ENCODE data around the gene SGCA. TPM values are rescaled to one million over a fixed set of nuclear protein-coding genes. Genes with fewer than 3 reads are reported as not detected.

The SGCA gene
- total and polyA plus RNA-seq, 2 of the 13 experiments (the other 11 are each of a cell fraction or from before 2014, with no cell fraction given) = not detected

DNA sequence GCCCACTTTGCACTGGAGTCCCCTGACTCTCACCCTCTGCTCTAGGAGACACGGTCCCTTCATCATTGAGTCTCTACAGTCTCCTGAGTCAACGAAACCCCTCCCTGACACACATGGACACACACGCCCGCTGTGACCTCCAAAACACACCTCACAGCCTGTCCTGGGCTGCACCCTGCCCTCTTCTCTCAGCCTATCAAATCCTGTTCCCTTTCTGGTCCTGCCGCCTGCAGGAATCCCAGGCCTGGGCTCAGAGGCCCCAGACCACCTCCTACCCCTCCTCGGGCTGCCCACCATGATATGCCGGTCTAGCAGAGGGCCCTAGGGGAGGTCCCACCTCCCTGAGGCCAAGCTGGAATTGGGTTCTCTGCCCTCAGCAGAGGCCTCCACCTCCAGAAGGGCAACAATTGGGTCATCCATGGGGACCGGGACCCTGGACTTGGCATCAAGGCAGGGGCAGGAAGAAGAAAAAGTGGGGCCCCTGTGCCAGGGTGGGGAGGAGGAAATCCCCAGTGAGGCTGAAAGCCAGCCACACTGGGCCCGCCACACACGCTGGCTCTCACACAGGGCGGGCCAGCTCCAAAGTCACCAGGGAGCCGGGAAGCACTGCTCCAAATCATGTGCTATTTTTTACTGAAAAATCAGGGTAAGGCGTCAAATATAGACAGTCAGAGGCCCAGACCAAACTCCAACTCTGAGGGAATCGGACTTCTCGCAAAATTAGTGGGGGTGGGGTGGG lies 18.7 kb upstream of the SGCA start (continued):
- TF ChIP-seq, protein P1, sequence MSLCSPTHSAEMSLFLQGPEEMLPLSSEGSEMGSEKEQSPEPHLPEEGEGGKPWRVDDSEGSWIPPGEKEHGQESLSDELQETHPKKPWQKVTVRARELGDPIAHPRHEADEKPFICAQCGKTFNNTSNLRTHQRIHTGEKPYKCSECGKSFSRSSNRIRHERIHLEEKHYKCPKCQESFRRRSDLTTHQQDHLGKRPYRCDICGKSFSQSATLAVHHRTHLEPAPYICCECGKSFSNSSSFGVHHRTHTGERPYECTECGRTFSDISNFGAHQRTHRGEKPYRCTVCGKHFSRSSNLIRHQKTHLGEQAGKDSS (CRISPR knock-in tag; IDR thresholded peaks at IDR 0.05; ENCODE audit: borderline replicate concordance, low read depth) = no peak
- TF ChIP-seq MAF1 (CRISPR knock-in tag; IDR thresholded peaks at IDR 0.05; ENCODE audit: borderline replicate concordance) = 0 out of 2 replicates have a peak, but pooled peaks have one; percentile 18
- TF ChIP-seq ZNF230 (CRISPR knock-in tag; IDR thresholded peaks at IDR 0.05) = 0 out of 2 replicates have a peak, but pooled peaks have one; percentile 4
- no peak for TF ChIP-seq PCBP2 (optimal IDR thresholded peaks at IDR 0.05; ENCODE audit: low read depth, low read length, poor library complexity, severe bottlenecking)
- TF ChIP-seq KLF13 (CRISPR knock-in tag; IDR thresholded peaks at IDR 0.05) = 0 out of 2 replicates have a peak, but pooled peaks have one; percentile 50
- TF ChIP-seq ZNF101 (CRISPR knock-in tag; IDR thresholded peaks at IDR 0.05; ENCODE audit: borderline replicate concordance, low read depth) = no peak
- no peak for TF ChIP-seq POLR2AphosphoS2 (IDR thresholded peaks at IDR 0.05; ENCODE audit: low read depth, low read length)
- peak; percentile 79 for TF ChIP-seq RXRA (CRISPR knock-in tag; IDR thresholded peaks at IDR 0.05)
- TF ChIP-seq CHD2 (IDR thresholded peaks at IDR 0.05; ENCODE audit: low read depth, low read length) = 0 out of 2 replicates have a peak, but pooled peaks have one; percentile 23
- TF ChIP-seq ZFP90 (CRISPR knock-in tag; IDR thresholded peaks at IDR 0.05; ENCODE audit: borderline replicate concordance) = 0 out of 2 replicates have a peak, but pooled peaks have one; percentile 29
- peak; percentile 16; the same call in 1 of the 2 replicates for TF ChIP-seq THRA (CRISPR knock-in tag; IDR thresholded peaks at IDR 0.05; ENCODE audit: borderline replicate concordance)
- no peak for TF ChIP-seq EZH2 (conservative IDR thresholded peaks at IDR 0.05; ENCODE audit: low read depth, low read length)
- TF ChIP-seq DPF2 (CRISPR knock-in tag; IDR thresholded peaks at IDR 0.05; ENCODE audit: borderline replicate concordance, low read depth) = 0 out of 2 replicates have a peak, but pooled peaks have one; percentile 35
- TF ChIP-seq TAF1 (CRISPR knock-in tag; IDR thresholded peaks at IDR 0.05) = no peak
- TF ChIP-seq SP4 (CRISPR knock-in tag; IDR thresholded peaks at IDR 0.05) = 0 out of 2 replicates have a peak, but pooled peaks have one; percentile 24
- TF ChIP-seq SATB2 (CRISPR knock-in tag; IDR thresholded peaks at IDR 0.05) = no peak
- TF ChIP-seq RAD51 (IDR thresholded peaks at IDR 0.05; ENCODE audit: borderline replicate concordance) = no peak
- TF ChIP-seq ZNF333 (CRISPR knock-in tag; IDR thresholded peaks at IDR 0.05; ENCODE audit: borderline replicate concordance) = 0 out of 2 replicates have a peak, but pooled peaks have one; percentile 47
- TF ChIP-seq XRCC5 (optimal IDR thresholded peaks at IDR 0.05; ENCODE audit: low read length) = peak; percentile 31
- no peak for TF ChIP-seq ZNF569 (CRISPR knock-in tag; IDR thresholded peaks at IDR 0.05; ENCODE audit: borderline replicate concordance)
- peak; percentile 91; the same call in 1 of the 2 replicates for TF ChIP-seq HINFP (CRISPR knock-in tag; IDR thresholded peaks at IDR 0.05; ENCODE audit: low read depth)
- TF ChIP-seq BCL6 (CRISPR knock-in tag; IDR thresholded peaks at IDR 0.05) = no peak
- TF ChIP-seq, protein P2, sequence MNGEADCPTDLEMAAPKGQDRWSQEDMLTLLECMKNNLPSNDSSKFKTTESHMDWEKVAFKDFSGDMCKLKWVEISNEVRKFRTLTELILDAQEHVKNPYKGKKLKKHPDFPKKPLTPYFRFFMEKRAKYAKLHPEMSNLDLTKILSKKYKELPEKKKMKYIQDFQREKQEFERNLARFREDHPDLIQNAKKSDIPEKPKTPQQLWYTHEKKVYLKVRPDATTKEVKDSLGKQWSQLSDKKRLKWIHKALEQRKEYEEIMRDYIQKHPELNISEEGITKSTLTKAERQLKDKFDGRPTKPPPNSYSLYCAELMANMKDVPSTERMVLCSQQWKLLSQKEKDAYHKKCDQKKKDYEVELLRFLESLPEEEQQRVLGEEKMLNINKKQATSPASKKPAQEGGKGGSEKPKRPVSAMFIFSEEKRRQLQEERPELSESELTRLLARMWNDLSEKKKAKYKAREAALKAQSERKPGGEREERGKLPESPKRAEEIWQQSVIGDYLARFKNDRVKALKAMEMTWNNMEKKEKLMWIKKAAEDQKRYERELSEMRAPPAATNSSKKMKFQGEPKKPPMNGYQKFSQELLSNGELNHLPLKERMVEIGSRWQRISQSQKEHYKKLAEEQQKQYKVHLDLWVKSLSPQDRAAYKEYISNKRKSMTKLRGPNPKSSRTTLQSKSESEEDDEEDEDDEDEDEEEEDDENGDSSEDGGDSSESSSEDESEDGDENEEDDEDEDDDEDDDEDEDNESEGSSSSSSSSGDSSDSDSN (CRISPR knock-in tag; IDR thresholded peaks at IDR 0.05) = 0 out of 2 replicates have a peak, but pooled peaks have one; percentile 23
- no peak for TF ChIP-seq RFXANK (CRISPR knock-in tag; IDR thresholded peaks at IDR 0.05)
